Activated T-cell treated with anti-CD3 and anti-CD28 coated beads, Interleukin-2, amount 50 U/mL, for 72 hours (primary cell): ENCODE data around the gene SLC9A8. TPM values are rescaled to one million over a fixed set of nuclear protein-coding genes. Genes with fewer than 3 reads are reported as not detected.
A peak's percentile ranks its signal among the peaks of the same experiment; 100 is the strongest.

Experiments used
- ATAC-seq, 2 donors: fragments of 150-1000 bp; cut with Tn5 transposase; replicated peaks in 1 of 2; 2 replicates each; pipeline ENCODE4 v1.10.0; 2021; ENCODE audit warnings: moderate library complexity in 2 of 2, mild to moderate bottlenecking in 1 of 2
- DNase-seq, 2 donors: peaks; one replicate each; pipeline ENCODE4 v3.0.0; 2021 to 2022; ENCODE audit warnings: mixed read lengths in 1 of 2
- H3K27ac Mint-ChIP-seq: one replicate; pipeline ENCODE4 v1.8.0; 2022; ENCODE audit warnings: mild to moderate bottlenecking, moderate library complexity, mixed read lengths
- H3K27me3 Mint-ChIP-seq: one replicate; pipeline ENCODE4 v1.8.0; 2022; ENCODE audit warnings: low read depth, mixed read lengths
- H3K36me3 Mint-ChIP-seq, 2 donors: one replicate each; pipeline ENCODE4 v1.8.0; 2022; ENCODE audit warnings: mixed read lengths in 2 of 2, mild to moderate bottlenecking in 1 of 2; ENCODE audit not compliant: insufficient read depth in 2 of 2
- H3K4me1 Mint-ChIP-seq: one replicate; pipeline ENCODE4 v1.8.0; 2022; ENCODE audit warnings: low read depth, mixed read lengths
- H3K4me3 Mint-ChIP-seq, 2 donors: one replicate each; pipeline ENCODE4 v1.8.0; 2022; ENCODE audit warnings: mild to moderate bottlenecking in 2 of 2, mixed read lengths in 2 of 2, moderate library complexity in 2 of 2
- H3K9me3 Mint-ChIP-seq, 2 donors: one replicate each; pipeline ENCODE4 v1.8.0; 2022; ENCODE audit warnings: mixed read lengths in 2 of 2
- total RNA-seq, 2 donors: library from RNA; stranded (reverse); gene quantifications; one replicate each; pipeline ENCODE4 v1.2.3, GENCODE V29; 2022

Gene SLC9A8
- total RNA-seq, 2 donors from 2014 or later: 19.0 to 19.9 TPM

DNA sequence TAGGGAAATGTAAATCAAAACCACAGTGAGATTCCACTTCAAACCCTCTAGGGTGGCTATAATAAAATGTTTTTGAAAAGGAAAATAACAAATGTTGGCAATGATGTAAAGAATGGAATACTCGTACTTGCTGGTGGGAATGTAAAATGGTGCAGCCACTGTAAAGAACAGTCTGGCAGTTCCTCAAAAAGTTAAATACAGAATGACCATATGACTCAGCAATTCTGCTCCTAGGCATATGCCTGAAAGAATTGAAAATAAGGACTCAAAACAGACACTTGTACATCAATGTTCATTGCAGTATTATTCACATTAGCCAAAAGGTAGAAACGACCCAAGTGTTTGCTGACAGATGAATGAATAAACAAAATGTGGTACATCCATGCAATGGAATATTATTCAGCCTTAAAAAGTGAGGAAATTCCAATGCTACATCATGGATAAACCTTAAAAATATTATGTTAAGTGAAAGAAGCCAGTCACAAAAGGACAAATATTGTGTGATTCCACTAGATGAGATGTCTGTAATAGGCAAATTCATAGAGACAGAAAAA is 113.3 kb downstream of the SLC9A8 start:
- Mint-ChIP-seq H3K27me3 (no peaks in the 10 kb centered on the region), H3K4me3 (no peak overlapping the region)

GRCh38 chr20:49928411-49929141 is 115.9 kb downstream of the SLC9A8 start:
- no peaks in the 10 kb centered on the region for H3K27me3 Mint-ChIP-seq
- DNase-seq (peak; percentile 76 to 83), ATAC-seq (peak; percentile 81 to 90)
- no peaks in the 10 kb centered on the region for H3K36me3 Mint-ChIP-seq
- peaks cover 9% of the 10 kb centered on the region for H3K4me1 Mint-ChIP-seq
- H3K4me3 Mint-ChIP-seq: peak overlapping the region; percentile 33 to 48
- no peaks in the 10 kb centered on the region for H3K9me3 Mint-ChIP-seq
- H3K27ac Mint-ChIP-seq: no peak overlapping the region

More for the DNA sequence above, 113.3 kb downstream of the SLC9A8 start:
- Mint-ChIP-seq H3K27ac (no peak overlapping the region), H3K4me1 (peaks cover 9% of the 10 kb centered on the region), H3K36me3 (no peaks in the 10 kb centered on the region), H3K9me3 (no peaks in the 10 kb centered on the region)
- ATAC-seq (no peak), DNase-seq (no peak)

- no peaks in the 10 kb centered on the region for H3K27me3 Mint-ChIP-seq
- H3K4me1 Mint-ChIP-seq: peaks cover 9% of the 10 kb centered on the region
- no peaks in the 10 kb centered on the region for H3K36me3 Mint-ChIP-seq
- no peak overlapping the region for H3K4me3 Mint-ChIP-seq
- no peaks in the 10 kb centered on the region for H3K9me3 Mint-ChIP-seq
- H3K27ac Mint-ChIP-seq: no peak overlapping the region
- no peak for ATAC-seq
- DNase-seq: no peak
Observed at GRCh38 chr20:49929142-49929494, 116.5 kb downstream of the SLC9A8 start.

DNA sequence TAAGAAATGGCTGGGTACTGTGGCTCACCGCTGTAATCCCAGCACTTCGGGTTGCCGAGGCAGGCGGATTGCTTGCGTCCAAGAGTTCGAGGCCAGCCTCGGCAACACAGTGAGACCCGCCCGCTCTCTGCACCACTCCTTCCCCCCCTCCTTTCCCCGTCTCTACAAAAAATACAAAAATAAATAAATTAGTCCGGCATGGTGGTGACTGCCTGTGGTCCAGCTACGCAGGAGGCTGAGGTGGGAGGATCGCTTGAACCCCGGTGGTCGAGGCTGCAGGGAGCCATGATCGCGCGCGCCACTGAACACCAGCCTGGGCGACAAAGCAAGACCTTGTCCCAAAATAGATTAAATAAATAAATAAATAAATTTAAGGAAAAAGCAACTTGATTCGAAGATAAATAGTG is 123.1 kb downstream of the SLC9A8 start:
- no peak overlapping the region for H3K27ac Mint-ChIP-seq
- peaks cover 35% of the 10 kb centered on the region for H3K4me1 Mint-ChIP-seq
- peak overlapping the region; percentile 93 to 99 for H3K4me3 Mint-ChIP-seq
- no peaks in the 10 kb centered on the region for H3K9me3 Mint-ChIP-seq
- DNase-seq: no peak
- no peaks in the 10 kb centered on the region for H3K27me3 Mint-ChIP-seq
- ATAC-seq: peak; percentile 11 to 16
- peaks cover 2 to 5% of the 10 kb centered on the region in 2 donors for H3K36me3 Mint-ChIP-seq

- H3K9me3 Mint-ChIP-seq: no peaks in the 10 kb centered on the region
- peak within 1 kb of the TSS; percentile 93 to 99 for H3K4me3 Mint-ChIP-seq
- DNase-seq: peak; percentile 90 to 92
- ATAC-seq: peak; percentile 92 to 94
- H3K27me3 Mint-ChIP-seq: no peaks in the 10 kb centered on the region
- H3K27ac Mint-ChIP-seq: peak within 1 kb of the TSS; percentile 96
- H3K36me3 Mint-ChIP-seq: peaks cover 5 to 6% of the 10 kb centered on the region in 2 donors
- H3K4me1 Mint-ChIP-seq: peaks cover 41% of the 10 kb centered on the region
Observed at GRCh38 chr20:49936153-49937026, 123.8 kb downstream of the SLC9A8 start, which contains the start of gene RNF114. RNF114 (plus strand) TSS chr20:49936397; CDS start chr20:49936413, 16 bp downstream.

DNA sequence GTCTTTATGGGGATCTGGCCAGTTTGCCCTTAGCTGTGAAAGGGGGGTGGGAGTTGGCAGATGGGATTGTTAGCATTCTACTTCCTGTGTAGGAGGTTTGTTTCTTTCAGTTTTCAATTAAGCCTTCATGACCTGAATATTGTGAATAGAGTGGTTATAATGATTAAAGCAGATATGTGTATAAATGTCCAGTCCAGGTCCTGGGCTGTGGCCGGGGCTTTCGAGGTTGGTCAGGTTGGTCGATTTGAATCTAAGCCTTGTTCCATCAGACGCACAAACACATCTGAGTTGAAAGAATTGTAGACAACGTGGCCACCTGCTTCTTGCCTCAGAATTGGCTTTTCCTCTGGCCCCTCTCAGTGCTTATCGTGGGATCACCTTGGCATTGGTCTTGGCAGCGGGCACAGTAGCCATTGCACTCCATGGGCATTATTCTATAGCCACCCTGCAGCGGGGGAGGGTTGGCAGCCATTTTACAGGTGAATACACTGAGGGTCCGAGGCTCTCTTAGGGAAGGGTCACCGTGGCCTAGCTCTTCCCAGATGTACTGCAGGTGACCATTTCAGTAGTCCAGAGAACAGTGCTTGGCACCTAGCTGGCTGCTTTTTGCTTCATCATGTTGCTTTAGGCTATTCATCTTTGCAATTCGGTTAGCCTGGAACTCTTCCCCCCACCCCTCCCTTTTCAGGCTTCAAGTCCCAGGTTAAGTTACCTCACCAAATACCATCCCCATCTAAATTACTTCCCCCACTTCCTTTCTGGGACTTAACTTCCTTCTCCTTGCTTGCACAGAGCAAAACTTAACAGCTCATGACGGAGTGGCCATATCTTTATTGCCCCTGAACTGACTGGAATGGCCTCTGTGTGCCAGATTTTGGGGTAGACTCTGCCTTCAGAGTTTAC is 124.7 kb downstream of the SLC9A8 start:
- Mint-ChIP-seq H3K27ac (peak overlapping the region; percentile 96), H3K36me3 (peaks cover 5 to 10% of the 10 kb centered on the region in 2 donors), H3K27me3 (no peaks in the 10 kb centered on the region), H3K4me3 (peak overlapping the region; percentile 93 to 99), H3K9me3 (no peaks in the 10 kb centered on the region), H3K4me1 (peaks cover 43% of the 10 kb centered on the region)
- no peak for DNase-seq
- ATAC-seq: no peak

- H3K36me3 Mint-ChIP-seq: peaks cover 5 to 12% of the 10 kb centered on the region in 2 donors
- no peak for ATAC-seq
Observed at GRCh38 chr20:49938173-49939163, 125.8 kb downstream of the SLC9A8 start.

GRCh38 chr20:49941456-49941855 is 128.8 kb downstream of the SLC9A8 start:
- no peak for ATAC-seq
- Mint-ChIP-seq H3K36me3 (peaks cover 5 to 13% of the 10 kb centered on the region in 2 donors), H3K4me3 (no peak overlapping the region), H3K27ac (no peak overlapping the region), H3K27me3 (no peaks in the 10 kb centered on the region), H3K4me1 (peaks cover 34% of the 10 kb centered on the region), H3K9me3 (no peaks in the 10 kb centered on the region)
- DNase-seq: no peak

More at GRCh38 chr20:49938173-49939163, 125.8 kb downstream of the SLC9A8 start:
- Mint-ChIP-seq H3K9me3 (no peaks in the 10 kb centered on the region), H3K27me3 (no peaks in the 10 kb centered on the region), H3K27ac (peak overlapping the region; percentile 89), H3K4me1 (peaks cover 43% of the 10 kb centered on the region), H3K4me3 (peak overlapping the region; percentile 93 to 99)
- DNase-seq: no peak

Other genes starting within 250 kb of the SLC9A8 start
- gene PTGIS, start 244.7 kb upstream of the SLC9A8 start, total RNA-seq: 1 to 10 TPM; 1.8 to 6.3 TPM
- 10 to 100 TPM; 14.8 to 27.3 TPM for gene B4GALT5, start 99.0 kb upstream of the SLC9A8 start, total RNA-seq
- gene SPATA2, start 102.7 kb downstream of the SLC9A8 start, total RNA-seq: 10 to 100 TPM; 10.6 to 10.8 TPM
- 100 to 1,000 TPM in 1 of 2 donors, 10 to 100 TPM in 1; 99.2 to 113 TPM for gene RNF114, start 123.6 kb downstream of the SLC9A8 start, total RNA-seq
- 1 to 10 TPM; 1.3 TPM for gene SNAI1, start 170.2 kb downstream of the SLC9A8 start, total RNA-seq